Endothelial cell of umbilical vein (primary cell): ENCODE results near the gene TMEM108.

Experiments
- CTCF ChIP-seq, 2 donors: IDR thresholded peaks; 1 replicate in 1 of 2; 2 replicates in 1 of 2; pipeline ENCODE4 v1.5.1; 2011; ENCODE audit warnings: low read length in 2 of 2, mild to moderate bottlenecking in 2 of 2, moderate library complexity in 2 of 2, control low read depth in 1 of 2, inconsistent platforms in 1 of 2, low read depth in 1 of 2; ENCODE audit not compliant: insufficient read depth in 1 of 2; ENCODE audit errors: extremely low read depth in 1 of 2
- POLR2A ChIP-seq: IDR thresholded peaks from 2 replicates; pipeline ENCODE4 v1.6.1; 2012; ENCODE audit warnings: low read depth, mild to moderate bottlenecking, control low read depth, low read length
- POLR2AphosphoS5 ChIP-seq: IDR thresholded peaks from 2 replicates; pipeline ENCODE4 v1.6.1; 2012; ENCODE audit warnings: low read depth, mild to moderate bottlenecking, control low read depth, low read length, moderate library complexity; ENCODE audit not compliant: insufficient read depth

DNA sequence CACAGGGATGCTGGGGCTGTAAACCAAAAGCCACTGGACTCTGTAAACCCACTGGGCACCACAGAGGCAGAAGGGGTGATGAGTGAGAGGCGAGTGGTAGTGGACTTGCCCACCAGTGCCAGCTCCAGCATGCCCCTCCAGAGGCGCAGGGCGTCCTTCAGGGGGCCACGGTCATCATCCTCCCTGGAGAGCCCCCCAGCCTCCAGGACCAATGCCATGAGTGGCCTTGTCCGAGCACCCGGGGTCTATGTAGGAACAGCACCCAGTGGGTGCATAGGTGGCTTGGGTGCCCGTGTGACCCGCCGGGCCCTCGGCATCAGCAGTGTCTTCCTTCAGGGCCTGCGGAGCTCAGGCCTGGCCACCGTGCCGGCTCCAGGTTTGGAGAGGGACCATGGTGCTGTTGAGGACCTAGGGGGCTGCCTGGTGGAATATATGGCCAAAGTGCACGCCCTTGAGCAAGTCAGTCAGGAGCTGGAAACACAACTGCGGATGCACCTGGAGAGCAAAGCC is 361.9 kb downstream of the TMEM108 start, which contains the start of gene BFSP2:
- TF ChIP-seq POLR2AphosphoS5 = no peak
- no peak for TF ChIP-seq POLR2A
- no peak for TF ChIP-seq CTCF (IDR thresholded peaks at IDR 0.05; ENCODE audit: extremely low read depth in 1 of 2, insufficient read depth in 1 of 2, low read depth in 1 of 2, low read length in 2 of 2)
